HL-60 (cell line): ENCODE measurements around the gene TBCK.

Experiments
- CTCF ChIP-seq: IDR thresholded peaks from one replicate; pipeline ENCODE4 v1.5.1; 2011; ENCODE audit warnings: low read length, control low read depth, inconsistent platforms; ENCODE audit not compliant: insufficient read depth
- POLR2AphosphoS5 ChIP-seq: IDR thresholded peaks from 2 replicates; pipeline ENCODE4 v1.6.1; 2012; ENCODE audit warnings: low read depth

DNA sequence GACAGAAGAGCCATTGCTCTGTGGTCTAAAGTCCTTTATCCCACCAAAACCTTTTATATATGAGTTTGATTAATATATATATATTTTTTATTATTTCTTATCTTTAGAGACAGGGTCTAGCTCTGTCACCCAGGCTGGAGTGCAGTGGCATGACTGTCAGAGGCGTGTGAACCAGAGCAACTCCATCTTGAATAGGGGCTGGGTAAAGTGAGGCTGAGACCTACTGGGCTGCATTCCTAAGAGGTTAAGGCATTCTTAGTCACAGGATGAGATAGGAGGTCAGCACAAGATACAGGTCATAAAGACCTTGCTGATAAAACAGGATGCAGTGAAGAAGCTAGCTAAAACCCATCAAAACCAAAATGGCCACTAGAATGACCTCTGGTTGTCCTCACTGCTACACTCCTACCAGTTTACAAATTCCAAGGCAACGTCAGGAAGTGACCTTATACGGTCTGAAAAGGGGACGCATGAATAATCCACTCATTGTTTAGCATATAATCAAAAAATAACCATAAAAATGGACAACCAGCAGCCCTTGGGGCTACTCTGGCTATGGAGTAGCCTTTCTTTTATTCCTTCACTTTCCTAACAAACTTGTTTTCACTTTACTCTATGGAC, 10.5 kb downstream of the TBCK start:
- TF ChIP-seq CTCF, result no peak
- TF ChIP-seq POLR2AphosphoS5, result no peak
